SH-SY5Y (cell line): ENCODE results near the gene TMEM14A.

Source experiments
- GATA2 ChIP-seq: IDR thresholded peaks from 2 replicates; pipeline ENCODE4 v1.6.1; 2011; ENCODE audit warnings: mild to moderate bottlenecking, low read depth, low read length
- GATA3 ChIP-seq: IDR thresholded peaks from 2 replicates; pipeline ENCODE4 v1.6.1; 2011; ENCODE audit warnings: low read depth, mild to moderate bottlenecking, low read length, moderate library complexity

TMEM14A gene

DNA sequence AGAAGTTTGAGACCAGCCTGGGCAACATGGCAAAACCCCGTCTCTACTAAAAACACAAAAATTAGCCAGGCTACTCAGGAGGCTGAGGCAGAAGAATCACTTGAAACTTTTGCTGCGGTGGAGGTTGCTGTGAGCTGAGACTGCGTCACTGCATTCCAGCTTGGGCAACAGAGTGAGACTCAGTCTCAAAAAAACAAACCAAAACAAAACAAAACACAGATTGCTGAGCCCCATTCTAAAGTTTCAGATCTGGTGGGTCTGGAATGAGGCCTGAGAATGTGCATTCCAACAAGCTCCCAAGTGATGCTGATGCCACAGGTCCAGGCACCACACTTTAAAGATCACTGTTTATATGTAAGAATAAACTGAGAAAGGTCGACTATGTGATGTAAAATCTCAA lies 24.9 kb upstream of the TMEM14A start:
- no peak for TF ChIP-seq GATA2
- no peak for TF ChIP-seq GATA3

DNA sequence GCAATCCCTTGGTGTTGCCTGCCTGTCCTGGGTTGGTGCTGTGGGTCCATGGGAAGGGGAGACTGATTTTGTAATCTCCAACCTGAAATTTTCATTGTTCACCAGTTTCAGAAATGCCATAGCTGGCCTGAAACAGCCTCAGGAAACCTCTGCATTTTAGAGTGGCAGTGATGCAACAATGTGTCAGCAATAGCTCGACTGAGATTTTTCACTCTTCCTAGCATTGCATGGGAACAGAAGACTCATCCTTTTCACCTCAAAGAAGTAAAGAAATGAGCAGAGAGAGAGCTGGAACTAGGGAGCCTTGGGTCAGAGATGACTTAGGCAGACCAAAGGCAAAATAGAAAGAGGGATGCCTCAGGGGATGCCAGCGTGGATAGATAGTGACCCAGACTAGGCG lies 23.7 kb upstream of the TMEM14A start:
- TF ChIP-seq GATA2: no peak
- no peak for TF ChIP-seq GATA3

DNA sequence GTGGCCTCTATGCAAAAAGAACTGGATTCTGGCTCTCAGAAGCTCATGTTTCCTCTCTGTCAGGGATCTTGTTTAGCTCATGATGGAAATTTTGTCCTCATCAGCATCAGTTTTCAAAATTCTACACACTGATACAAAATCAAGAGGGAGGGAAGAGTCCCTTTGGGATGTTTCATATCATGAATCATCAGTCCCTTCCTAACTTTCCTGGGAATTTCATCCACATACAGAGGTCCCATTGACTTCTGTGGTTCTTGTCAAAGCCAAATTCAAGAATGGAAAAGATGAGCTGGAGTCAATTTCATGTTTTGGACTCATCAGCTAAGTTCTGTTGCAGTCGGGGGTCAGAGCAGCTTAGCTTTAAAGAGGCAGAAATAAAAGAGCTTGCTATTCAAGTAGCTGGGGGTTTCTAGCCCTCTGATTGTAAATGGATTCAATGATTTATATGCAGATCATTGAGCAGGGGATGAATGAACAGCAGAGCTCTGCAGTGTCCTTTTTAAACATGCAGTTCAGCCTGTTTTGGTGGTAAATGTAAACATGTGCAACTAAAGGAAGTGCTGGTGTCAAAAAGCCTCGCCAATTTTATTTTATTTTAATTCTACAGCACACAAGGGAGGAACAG lies 21.3 kb upstream of the TMEM14A start:
- no peak for TF ChIP-seq GATA2
- no peak for TF ChIP-seq GATA3

GRCh38 chr6:52650941-52651340 lies 20.0 kb upstream of the TMEM14A start:
- TF ChIP-seq GATA3 (no peak), GATA2 (no peak)

- TF ChIP-seq GATA2 (no peak), GATA3 (no peak)
Measured at GRCh38 chr6:52653151-52653550, 17.8 kb upstream of the TMEM14A start.

DNA sequence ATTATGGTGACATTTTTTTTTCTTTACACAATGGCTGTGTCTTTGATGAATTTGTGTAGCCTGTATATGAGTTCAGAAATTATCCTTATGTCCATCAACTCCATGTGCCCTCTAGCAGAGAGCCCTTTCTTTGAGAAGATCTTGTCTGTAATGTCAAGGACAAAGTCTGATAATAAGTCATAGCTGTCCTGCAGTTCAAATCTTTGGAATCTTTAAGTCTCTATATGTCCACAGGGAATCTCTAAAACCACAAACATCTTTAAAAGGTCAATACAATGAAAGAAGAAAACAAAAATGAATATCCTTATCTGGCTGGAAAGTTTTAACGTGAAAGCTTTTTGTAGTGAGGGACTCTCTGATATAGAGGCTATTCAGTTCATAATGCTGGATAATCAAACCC lies 16.9 kb upstream of the TMEM14A start:
- no peak for TF ChIP-seq GATA3

GRCh38 chr6:52654592-52654991 lies 16.3 kb upstream of the TMEM14A start:
- TF ChIP-seq GATA2 (no peak), GATA3 (no peak)

- TF ChIP-seq GATA3: no peak
- TF ChIP-seq GATA2: no peak
Measured at GRCh38 chr6:52657870-52658269, 13.0 kb upstream of the TMEM14A start.

DNA sequence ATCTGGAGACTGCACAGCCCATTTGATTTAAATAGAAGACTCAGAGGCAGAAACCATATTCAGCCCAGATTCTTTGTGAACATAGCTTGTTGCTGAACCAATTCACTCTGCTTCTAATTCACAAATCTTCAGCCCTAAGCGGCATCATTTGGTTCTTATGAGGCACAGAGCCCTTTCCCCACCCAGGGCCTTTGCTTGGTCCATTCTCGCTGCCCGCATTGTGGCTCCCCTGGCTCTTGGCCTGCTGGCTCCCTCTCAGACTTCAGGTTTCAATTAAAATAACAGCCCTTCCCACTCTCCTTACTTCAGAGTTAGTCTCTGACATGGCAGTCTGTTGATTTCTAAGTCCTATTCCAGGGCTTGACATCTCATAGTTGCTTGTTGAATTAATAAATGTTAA lies 9.4 kb upstream of the TMEM14A start:
- TF ChIP-seq GATA3 (no peak), GATA2 (no peak)

DNA sequence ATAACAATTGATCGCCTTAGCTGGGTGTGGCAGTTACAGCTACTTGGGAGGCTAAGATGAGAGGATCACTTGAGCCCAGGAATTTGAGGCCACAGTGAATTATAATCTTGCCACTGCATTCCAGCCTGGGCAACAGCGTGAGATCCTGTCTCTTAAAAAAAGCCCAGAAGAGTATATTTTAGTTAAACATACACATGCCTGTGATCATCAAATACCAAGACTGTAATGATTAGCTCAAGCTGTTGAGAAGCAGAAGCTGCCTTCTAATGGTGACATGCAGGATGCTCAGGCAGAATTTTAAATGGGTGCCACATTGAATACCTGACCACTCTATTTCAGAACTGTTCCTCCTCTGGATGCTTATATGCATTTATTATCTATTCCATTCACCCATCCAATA lies 8.9 kb upstream of the TMEM14A start:
- TF ChIP-seq GATA2 (no peak), GATA3 (no peak)

GRCh38 chr6:52663120-52663935 lies 7.6 kb upstream of the TMEM14A start:
- TF ChIP-seq GATA2: no peak
- TF ChIP-seq GATA3: no peak

DNA sequence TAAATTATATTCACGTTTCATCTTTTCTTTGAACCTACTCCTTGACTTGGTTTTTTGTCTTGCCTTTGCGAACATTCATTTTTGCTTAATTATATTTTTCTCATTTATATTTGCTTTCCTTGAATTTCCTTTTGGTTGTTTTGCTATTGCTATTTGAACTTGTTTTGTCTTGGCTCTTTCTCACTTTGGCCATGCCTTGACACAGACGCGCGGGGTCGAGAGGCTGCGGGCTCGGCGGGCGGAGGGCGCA lies 7.1 kb upstream of the TMEM14A start:
- TF ChIP-seq GATA2: no peak
- no peak for TF ChIP-seq GATA3

GRCh38 chr6:52664186-52664990 lies 6.5 kb upstream of the TMEM14A start:
- TF ChIP-seq GATA3: no peak
- peak; percentile 11; the same call in 1 of the 2 replicates for TF ChIP-seq GATA2

DNA sequence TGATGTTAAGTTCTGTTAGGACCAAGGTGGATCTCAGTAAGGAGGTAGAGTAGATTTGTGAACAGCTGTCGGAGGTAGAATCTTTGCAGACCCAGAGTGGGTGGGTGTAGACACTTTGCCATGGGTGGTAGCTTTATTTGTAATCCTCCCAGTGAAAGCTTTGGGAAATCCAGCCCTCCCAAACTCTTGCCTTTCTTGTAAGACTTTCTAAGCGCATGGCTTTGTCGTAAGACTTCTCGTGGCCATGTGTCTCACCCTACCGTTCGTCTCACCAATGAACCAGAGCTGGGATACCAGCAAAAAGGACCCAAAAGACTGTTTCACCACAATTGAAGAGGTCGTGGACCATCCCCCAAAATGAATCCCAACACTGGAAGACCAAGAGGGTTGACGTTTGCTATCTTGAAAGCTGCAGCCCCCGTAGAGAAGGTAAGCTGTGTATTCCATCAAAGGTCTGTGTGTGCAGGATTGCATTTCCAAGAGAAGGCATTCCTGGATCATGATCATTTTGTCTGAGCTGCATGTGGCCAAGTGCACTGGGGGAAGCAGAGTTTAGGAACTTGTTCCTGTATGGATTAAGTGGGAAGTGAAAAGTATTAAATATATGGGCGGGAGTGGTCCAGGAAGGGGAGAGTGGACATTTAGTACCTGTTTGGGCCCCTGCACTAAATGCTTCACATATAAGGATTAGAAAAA lies 5.8 kb upstream of the TMEM14A start:
- TF ChIP-seq GATA3 (no peak), GATA2 (no peak)
